ENCODE results near the gene CCDC192. TPM values are rescaled to one million over a fixed set of nuclear protein-coding genes. Genes with fewer than 3 reads are reported as not detected.

The CCDC192 gene
- polyA plus RNA-seq, 1 donor from 2014 or later = not detected

DNA sequence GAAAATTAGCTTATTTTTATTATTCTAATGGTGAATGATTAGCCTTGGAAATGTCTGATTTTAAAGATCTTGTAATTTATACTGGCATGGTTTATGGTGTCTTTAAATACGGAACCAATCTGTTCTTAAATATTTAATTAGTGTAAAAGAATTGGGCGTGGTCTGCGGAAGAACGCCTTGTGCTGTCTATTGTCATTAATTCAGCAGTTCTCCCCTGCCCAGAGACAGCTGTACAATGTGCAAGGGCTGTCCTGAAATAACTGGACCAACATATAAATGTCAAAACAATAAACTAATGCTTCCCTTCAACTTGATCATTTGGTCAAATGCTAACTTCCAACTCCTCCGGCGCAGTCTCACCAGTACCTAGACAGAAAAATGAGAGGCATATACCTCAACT, 124.3 kb downstream of the CCDC192 start:
- Histone ChIP-seq H3K4me2 (ENCODE audit: low read length) (no peak overlapping the region), H3K79me2 (replicated peaks; ENCODE audit: insufficient read depth, low read length) (no peaks in the 10 kb centered on the region), H4K20me1 (ENCODE audit: insufficient read depth) (no peaks in the 10 kb centered on the region), H3K4me3 (ENCODE audit: low read length) (no peak overlapping the region), H3K27ac (ENCODE audit: low read length) (no peak overlapping the region), H3K36me3 (ENCODE audit: insufficient read depth, low read length) (no peaks in the 10 kb centered on the region), H2AFZ (ENCODE audit: low read depth, low read length) (no peak overlapping the region), H3F3A (ENCODE audit: insufficient read depth, low read length, poor library complexity, severe bottlenecking) (no peaks in the 10 kb centered on the region), H3K9me3 (ENCODE audit: low read length) (no peaks in the 10 kb centered on the region), H3K9ac (ENCODE audit: low read length) (no peak overlapping the region), H3K27me3 (ENCODE audit: insufficient read depth, low read depth, low read length) (no peaks in the 10 kb centered on the region), H3K9me2 (ENCODE audit: insufficient read depth, low read length) (no peaks in the 10 kb centered on the region)
- no peak for TF ChIP-seq RAD21 (conservative IDR thresholded peaks at IDR 0.05)
- no peak for TF ChIP-seq EP300 (conservative IDR thresholded peaks at IDR 0.05; ENCODE audit: poor library complexity, severe bottlenecking)
- TF ChIP-seq TAF1 (IDR thresholded peaks at IDR 0.05; ENCODE audit: low read depth) = no peak
- TF ChIP-seq, protein P1, sequence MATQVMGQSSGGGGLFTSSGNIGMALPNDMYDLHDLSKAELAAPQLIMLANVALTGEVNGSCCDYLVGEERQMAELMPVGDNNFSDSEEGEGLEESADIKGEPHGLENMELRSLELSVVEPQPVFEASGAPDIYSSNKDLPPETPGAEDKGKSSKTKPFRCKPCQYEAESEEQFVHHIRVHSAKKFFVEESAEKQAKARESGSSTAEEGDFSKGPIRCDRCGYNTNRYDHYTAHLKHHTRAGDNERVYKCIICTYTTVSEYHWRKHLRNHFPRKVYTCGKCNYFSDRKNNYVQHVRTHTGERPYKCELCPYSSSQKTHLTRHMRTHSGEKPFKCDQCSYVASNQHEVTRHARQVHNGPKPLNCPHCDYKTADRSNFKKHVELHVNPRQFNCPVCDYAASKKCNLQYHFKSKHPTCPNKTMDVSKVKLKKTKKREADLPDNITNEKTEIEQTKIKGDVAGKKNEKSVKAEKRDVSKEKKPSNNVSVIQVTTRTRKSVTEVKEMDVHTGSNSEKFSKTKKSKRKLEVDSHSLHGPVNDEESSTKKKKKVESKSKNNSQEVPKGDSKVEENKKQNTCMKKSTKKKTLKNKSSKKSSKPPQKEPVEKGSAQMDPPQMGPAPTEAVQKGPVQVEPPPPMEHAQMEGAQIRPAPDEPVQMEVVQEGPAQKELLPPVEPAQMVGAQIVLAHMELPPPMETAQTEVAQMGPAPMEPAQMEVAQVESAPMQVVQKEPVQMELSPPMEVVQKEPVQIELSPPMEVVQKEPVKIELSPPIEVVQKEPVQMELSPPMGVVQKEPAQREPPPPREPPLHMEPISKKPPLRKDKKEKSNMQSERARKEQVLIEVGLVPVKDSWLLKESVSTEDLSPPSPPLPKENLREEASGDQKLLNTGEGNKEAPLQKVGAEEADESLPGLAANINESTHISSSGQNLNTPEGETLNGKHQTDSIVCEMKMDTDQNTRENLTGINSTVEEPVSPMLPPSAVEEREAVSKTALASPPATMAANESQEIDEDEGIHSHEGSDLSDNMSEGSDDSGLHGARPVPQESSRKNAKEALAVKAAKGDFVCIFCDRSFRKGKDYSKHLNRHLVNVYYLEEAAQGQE (IDR thresholded peaks at IDR 0.05; ENCODE audit: borderline replicate concordance) = no peak
- no peak for TF ChIP-seq SMC3 (conservative IDR thresholded peaks at IDR 0.05; ENCODE audit: poor library complexity)
- TF ChIP-seq, protein P2, sequence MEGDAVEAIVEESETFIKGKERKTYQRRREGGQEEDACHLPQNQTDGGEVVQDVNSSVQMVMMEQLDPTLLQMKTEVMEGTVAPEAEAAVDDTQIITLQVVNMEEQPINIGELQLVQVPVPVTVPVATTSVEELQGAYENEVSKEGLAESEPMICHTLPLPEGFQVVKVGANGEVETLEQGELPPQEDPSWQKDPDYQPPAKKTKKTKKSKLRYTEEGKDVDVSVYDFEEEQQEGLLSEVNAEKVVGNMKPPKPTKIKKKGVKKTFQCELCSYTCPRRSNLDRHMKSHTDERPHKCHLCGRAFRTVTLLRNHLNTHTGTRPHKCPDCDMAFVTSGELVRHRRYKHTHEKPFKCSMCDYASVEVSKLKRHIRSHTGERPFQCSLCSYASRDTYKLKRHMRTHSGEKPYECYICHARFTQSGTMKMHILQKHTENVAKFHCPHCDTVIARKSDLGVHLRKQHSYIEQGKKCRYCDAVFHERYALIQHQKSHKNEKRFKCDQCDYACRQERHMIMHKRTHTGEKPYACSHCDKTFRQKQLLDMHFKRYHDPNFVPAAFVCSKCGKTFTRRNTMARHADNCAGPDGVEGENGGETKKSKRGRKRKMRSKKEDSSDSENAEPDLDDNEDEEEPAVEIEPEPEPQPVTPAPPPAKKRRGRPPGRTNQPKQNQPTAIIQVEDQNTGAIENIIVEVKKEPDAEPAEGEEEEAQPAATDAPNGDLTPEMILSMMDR (IDR thresholded peaks at IDR 0.05; ENCODE audit: poor library complexity, severe bottlenecking) = no peak
- no peak for TF ChIP-seq EZH2 (IDR thresholded peaks at IDR 0.05; ENCODE audit: borderline replicate concordance, insufficient read depth, low read length, poor library complexity, severe bottlenecking)
- TF ChIP-seq MXI1 (conservative IDR thresholded peaks at IDR 0.05; ENCODE audit: poor library complexity, severe bottlenecking) = no peak
- TF ChIP-seq POLR2AphosphoS5 (IDR thresholded peaks at IDR 0.05) = no peak

DNA sequence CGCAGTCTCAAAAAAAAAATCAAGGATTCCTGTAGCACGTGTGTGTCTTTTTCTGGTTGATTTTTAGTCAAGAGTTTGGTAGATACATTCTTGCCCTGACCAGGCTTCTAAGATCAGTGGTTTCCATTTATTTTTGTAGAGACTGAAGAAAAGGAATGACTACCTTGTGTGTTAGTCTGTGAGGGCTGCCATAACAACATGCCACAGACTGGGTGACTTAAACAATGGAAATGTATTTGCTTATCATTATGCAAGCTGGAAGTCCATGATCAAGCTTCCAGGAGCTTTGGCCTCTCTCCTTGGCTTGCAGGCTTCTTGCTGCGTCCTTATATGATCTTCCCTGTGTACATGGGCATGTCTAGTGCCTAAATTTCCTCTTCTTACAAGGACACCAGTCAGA, 127.0 kb downstream of the CCDC192 start:
- H3K4me3 ChIP-seq (ENCODE audit: low read length) = no peak overlapping the region
- H3K27ac ChIP-seq (ENCODE audit: low read length) = no peak overlapping the region
- TF ChIP-seq EP300 (conservative IDR thresholded peaks at IDR 0.05; ENCODE audit: poor library complexity, severe bottlenecking) = no peak
- no peak for TF ChIP-seq RAD21 (conservative IDR thresholded peaks at IDR 0.05)
- TF ChIP-seq POLR2AphosphoS5 (IDR thresholded peaks at IDR 0.05) = no peak
- TF ChIP-seq TAF1 (IDR thresholded peaks at IDR 0.05; ENCODE audit: low read depth) = no peak
- TF ChIP-seq, protein P1 (IDR thresholded peaks at IDR 0.05; ENCODE audit: borderline replicate concordance) = no peak
- TF ChIP-seq, protein P2 (IDR thresholded peaks at IDR 0.05; ENCODE audit: poor library complexity, severe bottlenecking) = no peak
- no peak for TF ChIP-seq MXI1 (conservative IDR thresholded peaks at IDR 0.05; ENCODE audit: poor library complexity, severe bottlenecking)
- TF ChIP-seq SMC3 (conservative IDR thresholded peaks at IDR 0.05; ENCODE audit: poor library complexity) = no peak
- no peak for TF ChIP-seq EZH2 (IDR thresholded peaks at IDR 0.05; ENCODE audit: borderline replicate concordance, insufficient read depth, low read length, poor library complexity, severe bottlenecking)
- no peaks in the 10 kb centered on the region for H3K9me2 ChIP-seq (ENCODE audit: insufficient read depth, low read length)
- H3K79me2 ChIP-seq (replicated peaks; ENCODE audit: insufficient read depth, low read length) = no peaks in the 10 kb centered on the region
- no peaks in the 10 kb centered on the region for H4K20me1 ChIP-seq (ENCODE audit: insufficient read depth)
- no peak overlapping the region for H3K4me2 ChIP-seq (ENCODE audit: low read length)
- no peaks in the 10 kb centered on the region for H3K36me3 ChIP-seq (ENCODE audit: insufficient read depth, low read length)
- no peaks in the 10 kb centered on the region for H3K9me3 ChIP-seq (ENCODE audit: low read length)
- no peak overlapping the region for H3K9ac ChIP-seq (ENCODE audit: low read length)
- no peaks in the 10 kb centered on the region for H3K27me3 ChIP-seq (ENCODE audit: insufficient read depth, low read depth, low read length)
- no peaks in the 10 kb centered on the region for H3F3A ChIP-seq (ENCODE audit: insufficient read depth, low read length, poor library complexity, severe bottlenecking)
- no peak overlapping the region for H2AFZ ChIP-seq (ENCODE audit: low read depth, low read length)

Measured in neural cell (in vitro differentiated cells).